ENCODE results near the gene MYO10.
"Not testable (repeated sequence)": the region's sequence is repeated elsewhere in the genome, so short reads cannot be mapped to it uniquely, and the experiment has no call there.

Gene MYO10

DNA sequence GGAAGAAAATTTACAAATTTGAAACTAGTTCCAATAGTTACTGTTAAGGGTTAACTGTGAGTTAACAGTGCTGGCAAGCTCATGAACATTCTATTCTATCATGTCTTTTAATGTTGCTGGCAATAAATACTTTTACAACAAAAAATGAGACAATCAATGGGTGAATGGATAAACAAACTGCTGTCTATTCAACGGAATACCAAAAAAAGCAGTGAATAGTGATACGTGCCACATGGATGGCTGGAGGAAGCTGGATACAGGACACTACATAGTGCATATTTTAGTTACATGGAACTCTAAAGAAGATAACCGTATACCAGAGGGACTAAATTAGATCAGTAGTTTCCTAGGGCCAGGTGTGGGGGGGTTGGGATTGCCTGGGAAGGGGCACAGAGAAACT lies 163.5 kb downstream of the MYO10 start:
- no peak for DNase-seq

DNA sequence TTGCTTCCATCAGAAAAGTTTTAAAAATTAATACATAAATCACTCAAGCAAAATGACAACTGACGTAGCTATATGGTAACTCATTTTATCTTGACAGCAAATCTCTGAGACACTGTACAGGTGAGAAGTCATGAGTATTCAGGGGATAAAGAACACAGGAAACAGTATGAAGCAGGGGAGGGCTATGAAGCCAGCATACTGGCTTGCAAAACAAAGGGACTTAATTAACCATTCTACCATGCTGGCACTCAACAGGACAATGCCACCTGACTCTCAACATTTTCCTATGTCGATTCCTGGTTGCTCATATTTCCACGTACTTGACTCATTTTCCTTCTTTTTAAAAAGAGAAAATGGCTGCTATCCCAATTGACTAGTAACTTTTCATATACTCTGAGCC lies 167.9 kb downstream of the MYO10 start:
- DNase-seq: no peak

DNA sequence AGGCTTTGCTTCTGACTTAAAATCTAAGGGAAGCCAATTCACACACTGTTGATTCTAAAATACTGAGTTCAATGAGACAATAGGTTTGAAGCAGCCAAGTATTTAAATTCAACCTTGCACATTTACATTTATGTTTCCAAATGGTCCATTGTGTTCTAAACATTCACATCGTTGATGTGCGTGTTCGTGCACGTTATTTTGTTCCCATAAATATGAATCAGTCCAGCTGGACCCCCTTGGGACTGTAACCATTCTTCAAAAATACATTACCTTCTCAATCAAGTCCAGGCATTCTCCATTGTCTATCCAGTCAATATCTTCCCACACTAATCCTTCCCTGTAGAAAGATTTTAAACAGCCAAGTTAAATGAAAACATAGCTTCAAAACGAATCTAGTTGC lies 172.9 kb downstream of the MYO10 start:
- DNase-seq: no peak

DNA sequence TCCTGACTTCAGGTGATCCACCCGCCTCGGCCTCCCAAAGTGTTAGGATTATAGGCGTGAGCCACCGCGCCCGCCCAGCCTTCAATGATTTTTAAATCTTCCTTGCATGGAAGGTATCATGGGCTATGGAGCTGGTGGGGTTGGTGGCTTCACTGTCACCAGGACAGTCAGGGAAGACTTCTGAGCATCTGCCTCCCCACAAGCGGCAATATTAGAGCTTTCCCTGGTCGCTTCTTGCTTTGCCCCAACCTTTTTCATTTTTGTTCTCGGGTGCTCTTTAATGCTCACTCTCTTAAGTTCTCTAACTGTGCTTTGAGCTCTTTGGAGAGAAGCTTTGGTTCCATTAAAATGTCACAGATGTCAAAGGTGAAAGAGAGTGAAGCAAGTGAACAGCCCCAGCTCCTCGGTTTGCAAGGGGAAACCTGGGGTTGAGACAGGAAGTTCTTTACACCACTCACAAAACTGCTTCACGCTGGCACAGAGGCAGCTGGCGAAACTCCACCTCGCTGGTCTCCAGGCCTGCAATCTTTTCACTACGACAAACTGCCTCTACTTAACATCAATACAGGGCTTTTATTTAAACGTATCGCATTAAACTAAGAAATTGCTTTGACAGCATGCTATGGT lies 176.8 kb downstream of the MYO10 start:
- no peak for DNase-seq

- no peak for DNase-seq
Measured at GRCh38 chr5:16757989-16758501, 178.0 kb downstream of the MYO10 start.

- not testable (repeated sequence) for DNase-seq
Measured at GRCh38 chr5:16757577-16757976, 178.5 kb downstream of the MYO10 start.

- DNase-seq: no peak
Measured at GRCh38 chr5:16757146-16757545, 178.9 kb downstream of the MYO10 start.

- DNase-seq: no peak
Measured at GRCh38 chr5:16756692-16757091, 179.4 kb downstream of the MYO10 start.

DNA sequence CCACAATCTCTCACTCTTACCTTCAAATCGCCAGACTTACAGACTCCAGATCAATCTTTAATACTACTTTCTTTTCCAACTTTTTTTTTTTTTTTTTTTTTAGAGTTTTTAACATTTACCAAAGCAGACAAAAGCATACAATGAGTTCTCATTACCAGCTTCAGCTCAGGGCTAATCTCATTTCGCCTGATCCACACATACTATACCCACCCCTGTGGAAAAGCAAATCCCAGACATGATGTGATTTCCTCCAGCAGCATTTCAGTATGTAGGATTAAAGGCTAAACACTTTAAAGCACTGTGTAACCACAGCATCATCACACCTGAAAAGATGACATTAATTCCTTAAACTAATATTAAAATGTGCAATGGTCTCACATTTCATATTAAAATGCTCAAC lies 180.4 kb downstream of the MYO10 start:
- no peak for DNase-seq

DNA sequence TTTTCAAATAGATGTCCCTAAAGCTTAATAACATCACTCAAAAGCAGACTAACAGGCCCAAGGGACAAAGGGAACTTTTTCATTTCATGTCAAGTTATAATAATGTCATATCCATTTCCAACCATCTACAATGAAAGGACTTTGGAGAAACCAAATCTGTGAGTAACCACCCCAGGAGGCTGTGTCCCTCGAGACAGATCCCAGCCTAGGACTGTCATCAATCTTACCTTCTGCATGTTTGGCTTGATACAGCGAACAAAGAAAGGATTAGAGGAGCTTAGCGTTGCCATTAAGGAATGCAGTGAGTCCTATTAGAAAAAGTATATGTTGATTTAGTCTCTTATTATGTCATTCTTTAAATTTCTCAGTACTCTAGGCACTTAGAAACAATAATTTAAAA lies 181.5 kb downstream of the MYO10 start:
- no peak for DNase-seq

GRCh38 chr5:16754086-16754485 lies 182.0 kb downstream of the MYO10 start:
- DNase-seq: no peak

DNA sequence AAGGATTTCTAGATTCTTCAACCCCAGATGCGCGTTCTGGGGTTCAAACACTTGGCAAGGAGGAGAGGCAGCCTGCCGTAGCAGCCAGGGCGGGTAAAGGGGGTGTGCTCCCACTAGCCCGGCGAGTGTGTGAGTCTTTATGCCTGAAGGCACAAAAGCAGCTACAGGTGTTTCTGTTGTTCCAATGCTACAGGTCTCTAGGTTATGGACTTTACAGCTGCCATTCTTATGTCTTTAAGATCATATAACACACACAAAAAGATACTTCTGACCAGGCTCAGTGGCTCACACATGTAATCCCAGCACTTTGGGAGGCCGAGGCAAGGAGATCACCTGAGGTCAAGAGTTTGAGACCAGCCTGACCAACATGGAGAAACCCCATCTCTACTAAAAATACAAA lies 185.6 kb downstream of the MYO10 start:
- no peak for DNase-seq

GRCh38 chr5:16749626-16750025 lies 186.5 kb downstream of the MYO10 start:
- DNase-seq: no peak

- DNase-seq: no peak
Measured at GRCh38 chr5:16744164-16744880, 191.8 kb downstream of the MYO10 start.

DNA sequence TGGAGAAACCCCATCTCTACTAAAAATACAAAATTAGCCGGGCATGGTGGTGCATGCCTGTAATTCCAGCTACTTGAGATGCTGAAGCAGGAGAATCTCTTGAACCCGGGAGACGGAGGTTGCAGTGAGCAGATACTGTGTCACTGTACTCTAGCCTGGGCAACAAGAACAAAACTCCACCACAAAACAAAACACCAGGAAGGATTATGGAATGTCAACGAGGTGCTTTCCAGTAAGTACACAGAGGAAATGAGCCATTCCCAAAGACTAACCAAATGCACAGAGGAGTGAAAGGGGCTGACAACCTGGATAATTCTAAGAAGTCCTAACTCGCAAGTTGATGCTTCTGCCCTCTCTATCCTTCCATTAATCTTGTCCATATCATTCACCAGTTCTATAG lies 193.2 kb downstream of the MYO10 start:
- no peak for DNase-seq

- DNase-seq: no peak
Measured at GRCh38 chr5:16740811-16741392, 195.2 kb downstream of the MYO10 start.

- no peak for DNase-seq
Measured at GRCh38 chr5:16740066-16740810, 195.8 kb downstream of the MYO10 start.

- DNase-seq: not testable (repeated sequence)
Measured at GRCh38 chr5:16738393-16738792, 197.7 kb downstream of the MYO10 start.

GRCh38 chr5:16737620-16738364 lies 198.3 kb downstream of the MYO10 start:
- DNase-seq: no peak

DNA sequence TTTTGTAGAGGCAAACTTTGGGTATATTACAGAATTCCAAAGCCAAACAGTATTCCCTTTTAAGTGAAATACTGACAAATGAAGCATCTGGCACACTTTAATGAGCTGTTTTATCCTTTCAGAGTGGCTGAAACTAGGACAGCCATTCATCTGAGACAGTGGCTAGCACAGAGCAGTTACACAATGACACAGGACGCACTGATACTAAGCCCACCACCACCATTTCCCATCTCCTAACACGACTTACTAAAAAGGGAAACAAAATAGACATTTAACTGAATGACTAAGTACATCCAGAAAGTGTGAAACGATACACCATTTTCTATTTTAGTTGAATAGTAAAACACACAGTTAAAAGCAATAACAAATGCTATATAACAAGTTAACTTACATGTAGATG lies 198.9 kb downstream of the MYO10 start:
- no peak for DNase-seq

DNA sequence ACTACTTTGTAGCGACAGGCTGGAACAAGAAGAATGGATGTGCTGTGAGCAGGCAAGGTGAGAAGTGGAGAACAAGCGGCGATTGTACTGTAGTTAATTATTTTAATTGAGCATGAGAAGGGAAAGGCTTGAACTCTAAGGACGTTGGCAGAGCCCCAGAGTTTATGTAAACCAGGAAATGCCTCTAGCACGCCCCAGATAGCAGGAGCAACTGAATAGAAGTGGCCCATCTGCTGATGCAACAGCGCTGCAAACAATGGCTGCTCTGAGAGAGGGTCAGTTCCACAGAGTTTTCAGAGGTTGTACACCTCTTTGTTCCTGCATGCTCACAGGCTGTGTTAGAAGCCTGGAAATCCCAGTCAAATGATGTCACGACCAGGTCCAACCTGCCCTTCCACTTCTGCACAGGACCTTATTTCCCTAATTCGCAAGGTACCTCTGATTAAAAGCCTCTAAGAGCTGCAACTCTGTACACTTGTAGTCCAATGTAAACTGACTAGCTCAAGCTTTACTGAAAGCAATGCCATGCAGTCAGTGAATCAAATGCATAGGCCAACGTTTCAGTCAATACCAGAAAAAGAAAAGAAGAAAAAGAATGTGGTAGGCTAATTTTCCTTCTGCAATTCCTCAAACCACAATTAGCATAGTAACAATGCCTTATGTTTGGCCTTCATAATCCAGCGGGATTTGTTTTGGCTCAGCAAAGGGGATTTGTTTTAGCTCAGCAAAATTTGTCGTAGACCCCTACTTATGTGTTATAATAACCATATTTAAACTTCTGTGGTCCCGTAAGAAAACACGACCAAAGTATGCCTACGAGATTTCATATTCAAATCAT lies 199.7 kb downstream of the MYO10 start:
- DNase-seq: no peak
